ENCODE measurements around the gene ELF1. TPM values are rescaled to one million over a fixed set of nuclear protein-coding genes. Genes with fewer than 3 reads are reported as not detected.
"Not testable (repeated sequence)": the region's sequence is repeated elsewhere in the genome, so short reads cannot be mapped to it uniquely, and the experiment has no call there.

Gene ELF1
- total RNA-seq, 1 donor from 2014 or later: 61.7 TPM

- ATAC-seq: no peak
- intact Hi-C loops (cut with DNase I): no loop called here
- no peak for DNase-seq (ENCODE audit: low spot score)
Observed at GRCh38 chr13:40969169-40969901, 49.8 kb downstream of the ELF1 start.

GRCh38 chr13:40968416-40969000 lies 50.6 kb downstream of the ELF1 start:
- no peak for ATAC-seq
- intact Hi-C loops (cut with DNase I): no loop called here
- no peak for DNase-seq (ENCODE audit: low spot score)

- intact Hi-C loops (cut with DNase I): no loop called here
- ATAC-seq (peak; percentile 69), DNase-seq (ENCODE audit: low spot score) (no peak)
Observed at GRCh38 chr13:40966298-40966697, 52.8 kb downstream of the ELF1 start.

- intact Hi-C loops (cut with DNase I): no loop called here
- DNase-seq (ENCODE audit: low spot score) (no peak), ATAC-seq (no peak)
Observed at GRCh38 chr13:40963927-40964326, 55.2 kb downstream of the ELF1 start.

GRCh38 chr13:40961826-40962225 lies 57.3 kb downstream of the ELF1 start:
- no peak for ATAC-seq
- no peak for DNase-seq (ENCODE audit: low spot score)
- intact Hi-C loops (cut with DNase I): no loop called here

- ATAC-seq: no peak
- intact Hi-C loops (cut with DNase I): no loop called here
- DNase-seq (ENCODE audit: low spot score): no peak
Observed at GRCh38 chr13:40961214-40961613, 57.9 kb downstream of the ELF1 start.

- no peak for ATAC-seq
- no peak for DNase-seq (ENCODE audit: low spot score)
- intact Hi-C loops (cut with DNase I): no loop called here
Observed at GRCh38 chr13:40960716-40961115, 58.4 kb downstream of the ELF1 start.

GRCh38 chr13:40958655-40959054 lies 60.5 kb downstream of the ELF1 start:
- ATAC-seq (no peak), DNase-seq (ENCODE audit: low spot score) (no peak)
- intact Hi-C loops (cut with DNase I): no loop called here

GRCh38 chr13:40946485-40946884 lies 72.6 kb downstream of the ELF1 start:
- ATAC-seq (no peak), DNase-seq (ENCODE audit: low spot score) (no peak)
- intact Hi-C loops (cut with DNase I): no loop called here

- DNase-seq (ENCODE audit: low spot score): no peak
- ATAC-seq: no peak
- intact Hi-C loops (cut with DNase I): no loop called here
Observed at GRCh38 chr13:40943073-40943472, 76.0 kb downstream of the ELF1 start.

GRCh38 chr13:40941581-40941980 lies 77.5 kb downstream of the ELF1 start:
- no peak for ATAC-seq
- DNase-seq (ENCODE audit: low spot score): no peak
- intact Hi-C loops (cut with DNase I): no loop called here

- no peak for DNase-seq (ENCODE audit: low spot score)
- peak; percentile 91 for ATAC-seq
- intact Hi-C loops (cut with DNase I): no loop called here
Observed at GRCh38 chr13:40940841-40941240, 78.3 kb downstream of the ELF1 start.

GRCh38 chr13:40933508-40934204 lies 85.5 kb downstream of the ELF1 start:
- DNase-seq (ENCODE audit: low spot score) (no peak), ATAC-seq (no peak)
- intact Hi-C loops (cut with DNase I): no loop called here

- DNase-seq (ENCODE audit: low spot score): no peak
- ATAC-seq: no peak
- intact Hi-C loops (cut with DNase I): no loop called here
Observed at GRCh38 chr13:40932252-40932651, 86.9 kb downstream of the ELF1 start.

GRCh38 chr13:40931719-40932118 lies 87.4 kb downstream of the ELF1 start:
- intact Hi-C loops (cut with DNase I): no loop called here
- no peak for ATAC-seq
- no peak for DNase-seq (ENCODE audit: low spot score)

GRCh38 chr13:40929883-40930282 lies 89.2 kb downstream of the ELF1 start:
- intact Hi-C loops (cut with DNase I); DNase-seq (ENCODE audit: low spot score); ATAC-seq: not testable (repeated sequence)

- ATAC-seq (no peak), DNase-seq (ENCODE audit: low spot score) (no peak)
- intact Hi-C loops (cut with DNase I): no loop called here
Observed at GRCh38 chr13:40928980-40929379, 90.1 kb downstream of the ELF1 start.

- intact Hi-C loops (cut with DNase I): no loop called here
- ATAC-seq (no peak), DNase-seq (ENCODE audit: low spot score) (no peak)
Observed at GRCh38 chr13:40927929-40928328, 91.2 kb downstream of the ELF1 start.

- no peak for DNase-seq (ENCODE audit: low spot score)
- no peak for ATAC-seq
- intact Hi-C loops (cut with DNase I): no loop called here
Observed at GRCh38 chr13:40923867-40924266, 95.2 kb downstream of the ELF1 start.

GRCh38 chr13:40922437-40923040 lies 96.6 kb downstream of the ELF1 start:
- DNase-seq (ENCODE audit: low spot score): no peak
- intact Hi-C loops (cut with DNase I): no loop called here
- ATAC-seq: no peak
